ENCODE data around the gene GRPEL2.
"Not testable (repeated sequence)": the region's sequence is repeated elsewhere in the genome, so short reads cannot be mapped to it uniquely, and the experiment has no call there.

DNA sequence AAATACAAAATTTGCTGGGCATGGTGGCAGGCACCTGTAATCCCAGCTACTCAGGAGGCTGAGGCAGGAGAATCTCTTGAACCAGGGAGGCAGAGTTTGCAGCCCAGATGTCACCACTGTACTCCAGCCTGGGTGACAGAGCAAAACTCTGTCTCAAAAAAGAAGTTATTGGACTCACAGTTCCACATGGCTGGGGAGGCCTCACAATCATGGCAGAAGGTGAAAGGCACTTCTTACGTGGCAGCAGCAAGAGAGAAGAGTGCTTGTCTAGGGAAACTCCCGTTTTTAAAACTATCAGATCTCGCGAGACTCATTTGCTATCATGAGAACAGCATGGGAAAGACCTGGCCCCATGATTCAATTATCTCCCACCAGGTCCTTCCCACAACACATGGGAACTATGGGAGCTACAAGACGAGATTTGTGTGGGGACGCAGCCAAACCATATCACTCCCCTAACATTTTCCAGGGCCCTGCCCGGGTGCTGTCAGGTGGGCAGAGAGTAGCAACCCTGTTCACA is 53.5 kb downstream of the GRPEL2 start:
- TF ChIP-seq, protein P1, sequence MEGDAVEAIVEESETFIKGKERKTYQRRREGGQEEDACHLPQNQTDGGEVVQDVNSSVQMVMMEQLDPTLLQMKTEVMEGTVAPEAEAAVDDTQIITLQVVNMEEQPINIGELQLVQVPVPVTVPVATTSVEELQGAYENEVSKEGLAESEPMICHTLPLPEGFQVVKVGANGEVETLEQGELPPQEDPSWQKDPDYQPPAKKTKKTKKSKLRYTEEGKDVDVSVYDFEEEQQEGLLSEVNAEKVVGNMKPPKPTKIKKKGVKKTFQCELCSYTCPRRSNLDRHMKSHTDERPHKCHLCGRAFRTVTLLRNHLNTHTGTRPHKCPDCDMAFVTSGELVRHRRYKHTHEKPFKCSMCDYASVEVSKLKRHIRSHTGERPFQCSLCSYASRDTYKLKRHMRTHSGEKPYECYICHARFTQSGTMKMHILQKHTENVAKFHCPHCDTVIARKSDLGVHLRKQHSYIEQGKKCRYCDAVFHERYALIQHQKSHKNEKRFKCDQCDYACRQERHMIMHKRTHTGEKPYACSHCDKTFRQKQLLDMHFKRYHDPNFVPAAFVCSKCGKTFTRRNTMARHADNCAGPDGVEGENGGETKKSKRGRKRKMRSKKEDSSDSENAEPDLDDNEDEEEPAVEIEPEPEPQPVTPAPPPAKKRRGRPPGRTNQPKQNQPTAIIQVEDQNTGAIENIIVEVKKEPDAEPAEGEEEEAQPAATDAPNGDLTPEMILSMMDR (IDR thresholded peaks at IDR 0.05): not testable (repeated sequence)
- not testable (repeated sequence) for TF ChIP-seq POLR2A (IDR thresholded peaks at IDR 0.05)
